ENCODE results near the gene MTFP1.
"Not testable (repeated sequence)": the region's sequence is repeated elsewhere in the genome, so short reads cannot be mapped to it uniquely, and the experiment has no call there.

MTFP1 gene, protein sequence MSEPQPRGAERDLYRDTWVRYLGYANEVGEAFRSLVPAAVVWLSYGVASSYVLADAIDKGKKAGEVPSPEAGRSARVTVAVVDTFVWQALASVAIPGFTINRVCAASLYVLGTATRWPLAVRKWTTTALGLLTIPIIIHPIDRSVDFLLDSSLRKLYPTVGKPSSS

DNA sequence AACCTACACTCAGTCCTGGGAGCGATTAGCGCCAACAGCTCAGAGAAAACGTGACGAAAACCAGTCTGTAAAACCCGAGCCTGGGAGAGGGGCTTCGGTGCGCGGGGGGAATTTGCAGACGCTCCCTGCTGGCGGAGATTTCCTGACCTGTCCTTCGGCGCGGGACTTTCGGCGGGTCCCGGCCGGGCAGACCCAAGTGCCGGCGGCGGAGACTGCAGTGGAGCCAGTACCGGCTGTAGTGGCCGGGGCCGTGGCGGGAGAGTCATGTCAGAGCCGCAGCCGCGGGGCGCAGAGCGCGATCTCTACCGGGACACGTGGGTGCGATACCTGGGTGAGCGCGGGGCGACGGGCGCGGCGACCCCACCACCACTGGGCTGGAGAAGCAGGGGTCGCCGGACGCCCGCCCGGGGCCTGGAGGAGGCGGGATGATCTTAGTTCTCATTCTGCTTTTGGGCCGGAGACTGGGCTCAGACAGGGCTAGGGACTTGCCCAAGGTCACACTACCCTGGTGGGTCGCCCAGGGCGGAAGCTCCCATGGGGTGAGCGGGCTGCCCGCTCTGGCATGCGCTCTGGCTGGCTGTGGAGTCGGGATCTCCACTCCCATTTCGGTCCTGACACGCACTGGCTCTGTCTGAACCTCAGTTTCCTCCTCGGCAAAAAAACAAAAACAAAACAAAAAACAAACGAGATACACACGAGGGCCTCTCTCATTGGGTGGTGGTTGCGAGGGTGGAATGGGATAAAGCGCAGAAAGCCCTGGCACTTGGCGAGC lies at the start of gene MTFP1:
Gene MTFP1, plus strand, starts transcription at position 153 of the 772 bp plus-strand sequence. Its CDS starts 112 bp downstream, at position 265.
- DNase-seq = peak; percentile 51 to 54

DNA sequence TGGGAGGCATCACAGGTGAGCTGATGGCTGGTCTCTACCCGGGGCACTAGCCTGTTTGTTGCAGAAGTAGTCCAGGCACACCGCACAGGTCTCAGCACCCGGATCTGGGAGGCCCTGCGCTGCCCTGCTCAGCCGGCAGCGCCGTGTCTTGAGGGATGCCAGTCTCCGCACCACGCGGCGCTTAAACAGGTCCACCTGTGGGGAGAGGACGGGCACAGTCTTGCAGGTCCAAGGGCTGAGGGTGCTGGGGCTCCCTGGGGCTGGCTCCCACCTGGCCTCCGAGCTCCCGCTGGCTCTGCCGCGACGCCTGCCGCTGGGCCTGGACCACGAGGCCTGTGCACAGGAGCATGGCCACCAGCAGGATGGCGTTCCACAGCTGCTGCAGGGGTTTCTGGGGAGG lies 45.6 kb upstream of the MTFP1 start:
- no peak for DNase-seq

DNA sequence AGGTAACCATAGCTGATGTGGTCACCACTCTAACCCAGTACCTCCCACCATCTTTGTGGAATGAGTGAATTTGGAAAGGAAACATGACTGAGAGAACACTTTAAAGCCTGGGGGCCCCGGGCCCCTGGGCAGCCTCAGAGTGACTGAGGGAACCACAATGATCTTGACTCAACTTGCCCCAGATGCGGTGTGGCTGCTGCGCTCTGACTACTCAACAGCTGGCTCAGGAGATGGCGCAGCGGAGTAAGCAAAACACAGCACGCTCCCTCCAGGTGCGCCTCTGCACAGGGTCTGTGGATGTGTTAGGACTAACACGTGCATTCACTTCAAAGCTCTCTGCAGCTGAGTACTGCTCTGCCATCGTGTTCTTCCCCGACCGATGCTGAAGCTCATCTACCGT lies 44.3 kb upstream of the MTFP1 start:
- DNase-seq = no peak

DNA sequence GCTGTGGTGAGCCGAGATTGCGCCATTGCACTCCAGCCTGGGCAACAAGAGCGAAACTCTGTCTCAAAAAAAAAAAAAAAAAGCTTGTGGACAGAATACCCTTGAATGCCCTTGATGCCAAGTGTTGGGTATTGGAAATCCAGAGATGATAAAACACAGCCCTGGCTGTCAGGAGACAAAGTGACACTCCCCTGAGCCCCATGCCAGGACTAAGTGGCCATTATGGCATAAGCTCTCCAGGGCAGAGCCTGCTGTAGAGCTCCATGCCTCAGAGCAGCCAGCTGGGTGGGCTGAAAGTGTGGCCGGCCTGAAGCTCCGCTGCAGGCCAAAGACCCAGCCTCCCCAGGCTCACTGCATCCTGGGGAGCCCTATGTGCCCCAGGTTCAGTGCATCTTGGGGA lies 43.2 kb upstream of the MTFP1 start:
- no peak for DNase-seq

DNA sequence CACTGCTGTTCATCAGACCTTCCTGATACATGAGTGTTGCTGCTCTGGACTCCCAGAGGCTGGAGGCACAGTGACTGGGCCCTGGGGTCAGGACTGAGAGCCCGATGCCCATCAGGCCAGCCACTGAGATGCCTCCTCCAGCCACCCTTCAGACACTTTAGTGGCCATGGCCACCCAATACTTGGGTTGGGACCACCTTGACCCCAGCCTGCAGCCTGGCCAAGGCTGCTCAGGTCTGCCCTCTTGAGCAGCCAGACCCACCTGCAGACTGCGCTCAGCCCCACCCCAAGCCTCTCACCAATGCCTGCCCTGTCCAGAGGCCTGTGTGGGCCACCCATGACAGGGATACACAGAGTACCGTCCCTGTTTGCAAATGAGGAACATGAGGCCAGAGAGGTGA lies 42.5 kb upstream of the MTFP1 start:
- no peak for DNase-seq

DNA sequence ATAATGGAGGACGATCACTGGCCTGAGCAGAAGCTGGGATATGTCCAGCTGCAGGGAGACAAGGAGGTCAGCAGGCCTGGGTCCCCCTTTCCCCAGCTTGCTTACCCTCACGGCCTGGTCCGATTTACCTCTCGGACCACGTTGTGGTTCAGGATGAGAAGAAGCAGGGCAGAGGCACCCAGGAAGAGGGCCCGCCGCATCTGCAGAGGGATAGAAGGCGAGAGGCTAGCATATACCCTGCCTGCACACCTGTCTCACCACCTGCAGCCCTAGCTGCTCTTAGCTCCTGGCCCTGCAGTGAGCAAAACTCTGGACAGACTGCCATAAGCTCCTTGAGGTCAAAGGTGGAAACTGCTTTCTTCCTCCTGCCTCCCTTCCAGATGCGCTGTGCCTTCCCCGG lies 39.6 kb upstream of the MTFP1 start:
- no peak for DNase-seq

DNA sequence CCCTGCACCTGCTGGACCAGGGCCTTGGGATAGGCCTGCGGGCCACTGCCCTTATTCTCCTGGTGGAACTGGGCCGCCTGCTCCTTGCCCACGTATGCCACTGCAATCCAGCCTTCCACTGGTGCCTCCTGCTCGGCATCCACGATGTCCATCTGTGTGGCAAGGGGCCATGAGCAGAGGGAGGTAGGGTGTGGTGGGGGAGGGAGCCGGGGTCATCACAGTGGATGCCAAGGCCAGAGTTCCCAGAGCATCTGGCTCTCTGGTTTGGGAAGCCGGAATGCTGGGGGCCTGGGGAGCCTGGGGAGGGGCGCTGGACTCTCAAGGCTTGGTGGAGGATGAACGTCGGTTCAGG lies 39.0 kb upstream of the MTFP1 start:
- DNase-seq = no peak

DNA sequence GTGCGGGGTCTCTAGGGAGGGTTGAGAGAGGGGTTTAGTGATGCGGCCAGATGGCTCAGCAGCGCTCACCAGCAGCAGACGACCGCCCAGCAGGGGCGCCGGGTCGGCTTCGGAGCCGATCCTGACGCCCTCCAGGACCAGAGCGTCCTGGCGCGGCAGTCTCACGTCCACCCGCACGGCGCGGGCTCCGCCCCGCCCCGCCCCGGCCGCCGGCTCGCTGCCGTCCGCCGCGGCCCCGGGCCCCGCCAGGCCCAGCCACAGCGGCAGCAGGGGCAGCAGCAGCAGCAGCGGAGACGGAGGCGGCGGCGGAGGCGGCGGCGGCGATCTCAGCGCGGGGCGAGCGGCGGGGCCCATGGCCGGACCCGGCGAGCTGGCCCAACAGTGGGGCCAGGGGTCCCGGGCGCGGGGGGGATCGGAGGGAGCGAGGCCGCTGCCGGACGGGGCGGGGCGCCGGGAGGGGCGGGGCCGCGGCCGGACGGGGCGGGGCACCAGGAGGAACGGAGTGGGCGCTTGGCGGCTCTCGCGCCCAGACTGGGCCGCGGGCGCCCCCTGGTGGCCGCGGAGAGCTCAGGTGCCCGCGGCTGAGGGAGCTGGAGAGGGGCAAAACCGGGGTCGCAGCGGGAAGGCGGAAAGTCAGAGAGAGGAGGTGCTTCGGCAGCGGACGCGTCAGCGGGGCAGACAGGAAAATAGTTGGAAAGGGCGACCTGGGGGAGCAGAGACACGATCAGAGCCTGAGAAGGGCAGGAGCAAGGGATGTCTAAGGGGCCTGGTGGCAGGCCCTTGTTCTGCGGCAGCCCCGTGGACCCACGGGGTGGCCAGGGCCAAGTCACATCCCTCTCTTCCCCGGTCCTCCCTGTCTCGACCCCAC lies 38.4 kb upstream of the MTFP1 start, which contains the start of gene RNF215:
Gene RNF215, minus strand, starts transcription at position 452 of the 868 bp plus-strand sequence. Its CDS starts 98 bp downstream, at position 354.
- peak; percentile 77 to 80 for DNase-seq

DNA sequence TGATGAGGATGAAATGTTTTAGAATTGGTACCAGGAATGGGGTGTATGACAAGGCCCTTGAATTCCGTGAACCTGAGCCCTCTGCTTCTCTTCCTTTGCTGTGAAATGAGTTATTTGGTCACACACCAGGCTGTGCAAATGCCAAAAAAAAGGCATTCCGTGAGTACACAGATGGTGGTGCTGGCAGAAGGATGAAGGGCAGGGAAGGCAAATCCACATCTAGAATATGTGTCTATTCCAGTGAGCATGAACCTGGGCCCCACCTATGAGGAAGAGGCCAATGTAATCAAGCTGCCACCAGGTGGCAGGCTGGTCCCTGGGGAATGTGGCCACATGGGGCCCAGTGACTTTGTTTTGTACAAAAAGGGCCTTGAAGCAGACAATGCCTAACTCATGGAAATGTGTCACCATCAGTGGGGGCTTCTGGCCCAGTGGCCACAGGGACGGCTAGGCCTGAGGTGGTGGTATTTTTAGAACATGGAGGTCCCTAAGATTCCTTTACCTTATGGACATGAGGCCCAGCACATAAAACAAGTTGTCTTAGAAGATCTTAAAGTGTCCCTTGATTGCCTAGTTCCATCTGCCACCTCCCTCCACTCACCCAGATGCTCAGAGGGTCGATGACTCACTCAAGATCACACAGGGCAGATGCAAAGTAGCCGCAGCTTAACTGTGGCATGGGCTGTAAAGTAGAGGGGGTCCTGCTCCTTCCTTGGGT lies 34.4 kb upstream of the MTFP1 start:
- peak; percentile 82 to 86 for DNase-seq

DNA sequence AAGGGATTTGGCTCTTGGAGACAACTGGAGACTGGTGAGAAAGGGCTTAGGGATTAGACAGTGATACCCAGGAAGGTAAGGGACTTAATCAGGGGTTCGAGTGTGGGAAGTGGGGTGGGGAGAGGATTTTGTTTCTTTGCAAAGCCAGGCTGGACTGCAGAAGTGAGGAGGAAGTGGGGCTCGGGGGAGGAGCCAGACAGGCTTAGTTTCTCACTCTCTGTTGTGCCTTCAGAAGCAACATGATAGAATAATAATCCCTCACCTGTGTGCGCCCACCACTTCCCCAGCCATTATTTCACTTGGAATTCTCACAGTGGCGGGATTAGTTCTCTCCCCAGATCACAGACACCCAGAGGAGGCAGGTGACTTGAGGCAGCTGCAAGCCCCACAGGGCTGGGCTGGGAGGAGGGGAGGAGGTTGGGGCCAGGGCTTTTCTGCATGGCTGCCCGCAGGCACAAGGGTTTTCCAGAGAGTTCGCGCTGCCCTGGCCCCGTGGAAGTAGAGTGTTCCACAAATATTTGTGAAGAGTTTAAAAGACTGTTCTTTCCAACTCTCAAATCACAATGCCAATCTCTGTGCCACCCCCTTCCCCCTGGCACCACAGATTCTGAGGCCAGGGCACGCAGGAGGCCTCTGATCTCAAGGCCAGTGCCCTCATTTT lies 32.8 kb upstream of the MTFP1 start:
- DNase-seq = no peak

DNA sequence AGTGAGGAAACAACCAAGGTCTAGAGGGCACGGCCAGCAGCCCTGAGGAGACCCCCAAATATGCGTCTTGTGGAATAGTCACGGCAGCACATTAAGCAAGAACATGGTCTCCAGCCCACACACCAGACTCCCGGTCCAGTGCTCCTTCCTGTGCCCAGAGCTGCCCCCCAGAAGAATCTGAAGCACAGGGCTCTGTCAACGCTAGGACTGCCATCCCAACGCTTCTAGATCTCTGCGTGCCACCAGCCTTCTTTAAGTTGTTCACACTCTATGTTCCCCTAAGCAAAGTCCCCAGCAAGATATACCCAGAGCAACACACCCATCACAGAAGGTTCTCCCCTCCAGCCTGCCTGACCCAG lies 32.3 kb upstream of the MTFP1 start:
- no peak for DNase-seq

DNA sequence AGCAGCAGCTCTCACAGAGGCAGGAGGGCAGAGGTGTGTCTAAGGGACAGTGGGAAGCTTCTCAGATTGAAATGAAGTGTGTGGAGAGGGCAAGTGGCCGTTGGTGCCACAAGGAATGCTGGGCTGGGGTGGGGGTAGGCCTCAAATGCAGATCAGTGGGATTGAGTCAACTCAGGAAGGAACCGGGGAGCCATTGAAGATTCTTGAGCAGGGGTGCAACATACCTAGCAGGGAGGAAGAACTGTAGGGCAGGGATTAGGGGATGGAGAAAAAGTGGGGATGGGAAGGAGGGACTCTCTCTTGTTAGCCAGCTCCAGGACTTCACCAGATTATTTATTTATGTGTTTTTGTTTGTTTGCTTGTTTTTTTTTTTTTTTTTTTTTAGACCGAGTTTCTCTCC lies 31.7 kb upstream of the MTFP1 start:
- DNase-seq = no peak

DNA sequence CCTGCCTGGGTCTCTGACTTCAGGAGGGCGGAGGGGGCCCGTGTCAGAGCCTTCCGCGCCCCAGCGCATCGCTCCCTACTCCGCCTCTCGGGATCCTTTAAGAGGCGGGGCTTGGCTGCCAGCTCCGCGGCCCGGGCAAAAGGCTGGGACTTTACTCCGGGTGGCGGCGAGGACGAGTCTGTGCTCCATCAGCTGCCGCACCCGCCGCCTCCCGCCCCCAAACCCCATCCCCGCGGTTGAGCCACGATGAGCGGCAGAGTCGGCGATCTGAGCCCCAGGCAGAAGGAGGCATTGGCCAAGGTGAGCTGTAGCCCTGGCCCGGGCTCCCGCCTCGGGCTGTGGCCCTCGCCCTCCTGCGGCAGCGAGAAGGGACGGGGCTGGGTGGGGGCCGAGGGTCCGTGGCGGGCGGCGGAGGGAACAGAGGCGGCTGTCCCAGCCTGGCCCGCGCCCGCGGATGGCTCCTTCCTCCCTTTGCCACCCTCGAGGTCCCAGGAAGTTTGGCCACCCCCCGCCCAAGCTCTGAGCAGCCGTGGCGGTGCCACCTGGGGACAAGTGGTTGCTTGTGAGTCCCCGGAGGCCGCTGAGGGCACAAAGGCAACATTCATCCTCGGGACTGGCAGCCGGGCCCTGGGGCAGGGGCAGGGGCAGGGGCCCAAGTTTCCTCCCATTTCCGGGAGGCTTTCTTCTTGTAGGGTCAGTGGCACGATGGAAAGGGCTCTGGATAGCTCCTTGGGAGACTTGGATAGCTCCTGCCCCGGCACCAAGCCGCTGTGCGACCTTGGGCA lies 28.5 kb upstream of the MTFP1 start, which contains the start of gene SEC14L2:
Gene SEC14L2, plus strand, starts transcription at position 148 of the 785 bp plus-strand sequence. Its CDS starts 99 bp downstream, at position 247.
- peak; percentile 43 to 56 for DNase-seq

DNA sequence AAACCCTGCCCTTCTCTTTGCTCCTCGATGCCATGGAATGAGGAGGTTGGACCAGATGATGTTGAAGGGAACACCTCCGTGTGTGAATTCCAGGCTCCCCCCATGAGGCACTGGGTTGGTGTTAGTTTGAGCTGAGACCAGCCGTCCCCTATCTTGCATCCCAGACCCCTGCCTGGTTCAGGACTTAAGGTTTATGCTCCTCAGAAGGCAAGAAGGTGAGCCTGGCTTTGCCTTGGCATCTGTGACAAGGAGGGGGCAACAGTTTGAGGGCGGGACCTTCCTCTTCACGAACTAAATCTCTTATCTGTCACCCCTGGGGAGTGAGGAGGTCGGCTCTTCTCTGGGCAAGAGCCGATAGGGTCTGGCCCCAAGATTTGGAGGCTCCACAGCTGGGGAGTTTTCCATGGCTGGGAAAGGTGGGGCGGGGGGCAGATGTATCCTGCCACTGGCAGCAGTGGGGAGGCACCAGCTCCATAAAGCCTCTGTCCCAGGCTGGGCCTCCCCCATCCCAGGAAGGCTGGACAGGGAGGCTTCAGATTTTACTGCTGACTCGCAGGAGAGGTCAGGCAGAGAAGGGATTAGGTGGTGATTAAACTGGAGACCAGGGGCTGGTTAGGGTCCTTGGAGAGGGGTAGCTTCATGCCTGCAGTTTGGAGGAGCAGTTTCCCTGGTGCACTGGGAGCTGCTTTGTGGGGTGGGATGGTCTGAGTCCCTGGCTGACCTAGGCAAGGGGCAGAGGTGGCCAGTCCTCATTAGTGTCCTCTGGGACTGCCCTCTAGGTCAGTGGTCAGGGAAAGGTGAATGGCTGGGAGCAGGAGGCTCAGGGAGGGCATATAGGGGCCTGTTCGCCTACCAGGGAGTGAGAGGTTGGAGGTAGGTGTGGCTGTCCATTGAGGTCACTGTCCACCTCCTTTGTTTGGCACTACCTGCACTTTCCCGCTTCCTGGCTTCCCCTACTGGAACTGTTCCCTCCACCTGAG lies 27.6 kb upstream of the MTFP1 start:
- DNase-seq = no peak

DNA sequence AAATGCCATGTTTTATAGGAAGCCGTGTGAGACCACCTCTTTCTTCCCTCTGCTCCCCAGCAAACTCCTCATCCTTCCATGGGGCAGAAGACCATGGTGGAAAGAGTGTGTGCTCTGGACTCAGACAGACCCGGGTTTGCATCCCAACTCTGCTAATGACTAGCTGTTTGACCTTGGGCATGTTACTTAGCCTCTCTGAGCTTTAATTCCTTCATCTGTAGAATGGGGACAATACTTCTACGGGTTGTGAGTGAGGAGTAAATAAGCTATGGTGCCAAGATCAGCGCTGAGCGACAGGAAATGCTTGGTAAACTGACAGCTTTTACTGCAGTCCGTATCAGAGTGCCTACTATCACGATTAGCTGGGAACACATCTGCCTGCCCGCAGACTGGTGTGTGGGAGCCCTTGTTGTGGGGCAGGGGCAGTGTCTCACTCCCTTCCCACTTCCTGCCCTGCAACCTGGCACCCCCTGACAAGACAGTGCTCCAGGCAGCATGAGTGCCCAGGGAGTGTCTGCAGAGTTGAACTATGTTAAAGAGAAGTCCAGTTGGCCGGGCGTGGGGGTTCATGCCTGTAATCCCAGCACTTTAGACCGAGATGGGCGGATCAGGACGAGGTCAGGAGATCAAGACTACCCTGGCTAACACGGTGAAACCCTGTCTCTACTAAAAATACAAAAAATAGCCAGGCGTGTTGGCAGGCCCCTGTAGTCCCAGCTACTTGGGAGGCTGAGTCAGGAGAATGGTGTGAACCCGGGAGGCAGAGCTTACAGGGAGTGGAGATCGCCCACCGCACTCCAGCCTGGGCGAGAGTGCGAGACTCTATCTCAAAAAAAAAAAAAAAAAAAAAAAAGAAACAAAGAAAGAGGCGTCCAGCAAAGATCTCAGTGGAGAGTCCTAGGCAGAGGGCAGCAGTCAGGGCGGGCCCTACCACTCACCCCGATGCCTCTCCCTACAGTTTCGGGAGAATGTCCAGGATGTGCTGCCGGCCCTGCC lies 26.6 kb upstream of the MTFP1 start:
- no peak for DNase-seq

DNA sequence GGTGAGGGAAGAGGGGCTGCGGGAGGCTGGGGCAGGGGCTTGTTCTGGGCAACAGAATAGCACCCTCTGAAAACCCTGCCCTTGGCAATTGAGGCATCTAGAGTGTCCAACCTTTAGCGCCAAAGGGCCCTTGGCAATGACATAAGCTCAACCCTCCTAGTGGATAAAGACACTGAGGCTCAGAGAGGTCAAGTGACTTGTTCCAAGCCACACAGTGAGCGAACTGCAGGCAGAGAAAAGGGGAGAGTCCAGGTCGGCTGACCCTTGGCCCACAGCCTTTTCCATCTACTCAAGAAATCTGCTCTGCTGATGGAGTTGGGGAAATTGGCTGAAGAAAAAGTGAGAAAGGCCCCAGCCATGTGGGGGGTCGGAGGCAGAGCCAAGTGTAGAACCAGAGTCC lies 25.9 kb upstream of the MTFP1 start:
- DNase-seq = no peak

DNA sequence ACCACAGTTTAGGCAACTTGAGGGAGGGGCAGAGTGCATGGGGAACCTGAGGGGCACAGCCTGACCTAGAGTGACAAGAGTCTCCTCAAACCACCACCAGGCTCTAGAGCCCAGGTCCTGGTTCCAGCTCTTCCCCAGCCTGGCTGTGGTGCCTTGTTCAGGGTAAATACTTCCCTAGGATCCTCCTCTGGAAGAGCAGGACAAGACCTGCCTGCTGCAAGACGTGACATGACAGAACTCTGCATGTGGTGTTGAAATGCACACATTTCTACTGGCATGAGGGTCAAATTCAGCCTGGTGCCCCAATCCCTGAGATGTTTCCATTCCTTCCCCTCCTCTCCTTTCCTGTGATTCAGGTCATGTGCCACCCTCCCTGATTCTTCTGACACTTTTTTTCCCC lies 25.4 kb upstream of the MTFP1 start:
- no peak for DNase-seq

DNA sequence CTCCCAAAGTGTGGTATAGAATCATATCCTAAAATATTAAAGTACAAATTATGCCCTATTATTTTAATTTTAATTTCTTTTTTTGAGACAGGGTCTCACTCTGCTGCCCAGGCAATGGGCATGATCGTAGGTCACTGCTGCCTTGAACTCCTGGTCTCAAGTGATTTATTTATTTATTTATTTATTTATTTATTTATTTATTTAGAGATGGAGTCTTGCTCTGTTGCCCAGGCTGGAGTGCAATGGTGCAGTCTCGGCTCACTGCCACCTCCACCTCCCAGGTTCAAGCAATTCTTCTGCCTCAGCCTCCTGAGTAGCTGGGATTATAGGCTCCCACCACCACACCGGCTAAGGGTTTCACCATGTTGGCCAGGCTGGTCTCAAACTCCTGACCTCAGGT lies 24.5 kb upstream of the MTFP1 start:
- not testable (repeated sequence) for DNase-seq

Measured in CD4-positive, alpha-beta T cell treated with Interleukin-4 for 1 hour (primary cell).